ENCODE results near the gene LRRTM4.

DNA sequence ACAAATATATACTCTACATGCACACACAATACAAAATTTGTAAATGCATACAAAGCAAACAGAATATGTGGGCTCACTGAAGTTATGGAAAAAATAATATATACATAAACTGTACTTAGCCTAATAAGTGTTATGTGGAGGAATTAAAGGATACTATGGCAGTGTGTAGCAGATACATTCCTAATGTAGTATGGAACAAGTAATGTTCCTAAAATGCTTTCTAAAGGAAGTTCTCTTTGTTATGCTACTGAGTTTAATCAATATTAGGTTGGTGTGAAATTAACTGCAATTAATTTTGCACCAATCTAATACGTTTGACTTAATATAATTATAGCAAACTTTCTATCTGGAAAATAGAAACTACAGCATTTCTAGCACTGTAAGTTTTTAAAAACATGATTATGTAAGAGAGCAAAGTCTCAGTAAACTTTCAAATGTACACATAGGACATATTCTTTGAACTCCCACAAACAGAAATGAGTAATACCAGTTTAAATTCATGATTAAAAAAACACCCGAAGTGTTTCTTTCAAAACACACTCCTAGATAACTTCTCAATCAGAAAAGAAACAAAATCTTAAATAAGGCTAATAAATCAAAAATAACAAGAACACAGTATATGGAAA lies 331.3 kb downstream of the LRRTM4 start:
- no peak for TF ChIP-seq ETV6 (conservative IDR thresholded peaks at IDR 0.05 in 1 of 2, IDR thresholded peaks at IDR 0.05 in 1 of 2; ENCODE audit: borderline replicate concordance in 1 of 2, low read depth in 1 of 2)
- TF ChIP-seq, protein P1, sequence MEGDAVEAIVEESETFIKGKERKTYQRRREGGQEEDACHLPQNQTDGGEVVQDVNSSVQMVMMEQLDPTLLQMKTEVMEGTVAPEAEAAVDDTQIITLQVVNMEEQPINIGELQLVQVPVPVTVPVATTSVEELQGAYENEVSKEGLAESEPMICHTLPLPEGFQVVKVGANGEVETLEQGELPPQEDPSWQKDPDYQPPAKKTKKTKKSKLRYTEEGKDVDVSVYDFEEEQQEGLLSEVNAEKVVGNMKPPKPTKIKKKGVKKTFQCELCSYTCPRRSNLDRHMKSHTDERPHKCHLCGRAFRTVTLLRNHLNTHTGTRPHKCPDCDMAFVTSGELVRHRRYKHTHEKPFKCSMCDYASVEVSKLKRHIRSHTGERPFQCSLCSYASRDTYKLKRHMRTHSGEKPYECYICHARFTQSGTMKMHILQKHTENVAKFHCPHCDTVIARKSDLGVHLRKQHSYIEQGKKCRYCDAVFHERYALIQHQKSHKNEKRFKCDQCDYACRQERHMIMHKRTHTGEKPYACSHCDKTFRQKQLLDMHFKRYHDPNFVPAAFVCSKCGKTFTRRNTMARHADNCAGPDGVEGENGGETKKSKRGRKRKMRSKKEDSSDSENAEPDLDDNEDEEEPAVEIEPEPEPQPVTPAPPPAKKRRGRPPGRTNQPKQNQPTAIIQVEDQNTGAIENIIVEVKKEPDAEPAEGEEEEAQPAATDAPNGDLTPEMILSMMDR (IDR thresholded peaks at IDR 0.05 in 2 of 3, conservative IDR thresholded peaks at IDR 0.05 in 1 of 3; ENCODE audit: control insufficient read depth in 2 of 3, extremely low read depth in 1 of 3, insufficient read depth in 1 of 3, low read depth in 3 of 3, low read length in 3 of 3) = no peak
- no peak for TF ChIP-seq EZH2 (IDR thresholded peaks at IDR 0.05; ENCODE audit: borderline replicate concordance, control insufficient read depth, low read depth, low read length)
- no peak for TF ChIP-seq IRF3 (IDR thresholded peaks at IDR 0.05)
- no peak for TF ChIP-seq RAD21 (IDR thresholded peaks at IDR 0.05; ENCODE audit: insufficient read depth, low read depth, low read length)
- no peak for TF ChIP-seq LARP7 (IDR thresholded peaks at IDR 0.05)
- TF ChIP-seq, protein P2, sequence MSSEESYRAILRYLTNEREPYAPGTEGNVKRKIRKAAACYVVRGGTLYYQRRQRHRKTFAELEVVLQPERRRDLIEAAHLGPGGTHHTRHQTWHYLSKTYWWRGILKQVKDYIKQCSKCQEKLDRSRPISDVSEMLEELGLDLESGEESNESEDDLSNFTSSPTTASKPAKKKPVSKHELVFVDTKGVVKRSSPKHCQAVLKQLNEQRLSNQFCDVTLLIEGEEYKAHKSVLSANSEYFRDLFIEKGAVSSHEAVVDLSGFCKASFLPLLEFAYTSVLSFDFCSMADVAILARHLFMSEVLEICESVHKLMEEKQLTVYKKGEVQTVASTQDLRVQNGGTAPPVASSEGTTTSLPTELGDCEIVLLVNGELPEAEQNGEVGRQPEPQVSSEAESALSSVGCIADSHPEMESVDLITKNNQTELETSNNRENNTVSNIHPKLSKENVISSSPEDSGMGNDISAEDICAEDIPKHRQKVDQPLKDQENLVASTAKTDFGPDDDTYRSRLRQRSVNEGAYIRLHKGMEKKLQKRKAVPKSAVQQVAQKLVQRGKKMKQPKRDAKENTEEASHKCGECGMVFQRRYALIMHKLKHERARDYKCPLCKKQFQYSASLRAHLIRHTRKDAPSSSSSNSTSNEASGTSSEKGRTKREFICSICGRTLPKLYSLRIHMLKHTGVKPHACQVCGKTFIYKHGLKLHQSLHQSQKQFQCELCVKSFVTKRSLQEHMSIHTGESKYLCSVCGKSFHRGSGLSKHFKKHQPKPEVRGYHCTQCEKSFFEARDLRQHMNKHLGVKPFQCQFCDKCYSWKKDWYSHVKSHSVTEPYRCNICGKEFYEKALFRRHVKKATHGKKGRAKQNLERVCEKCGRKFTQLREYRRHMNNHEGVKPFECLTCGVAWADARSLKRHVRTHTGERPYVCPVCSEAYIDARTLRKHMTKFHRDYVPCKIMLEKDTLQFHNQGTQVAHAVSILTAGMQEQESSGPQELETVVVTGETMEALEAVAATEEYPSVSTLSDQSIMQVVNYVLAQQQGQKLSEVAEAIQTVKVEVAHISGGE (CRISPR knock-in tag; IDR thresholded peaks at IDR 0.05) = no peak
- no peak for TF ChIP-seq POLR2AphosphoS5 (IDR thresholded peaks at IDR 0.05; ENCODE audit: low read length)
- no peak for TF ChIP-seq FOS (IDR thresholded peaks at IDR 0.05; ENCODE audit: borderline replicate concordance, extremely low read depth, insufficient read length)
- no peak for TF ChIP-seq ZNF592 (IDR thresholded peaks at IDR 0.05)
- no peak for TF ChIP-seq CEBPB (IDR thresholded peaks at IDR 0.05; ENCODE audit: borderline replicate concordance in 1 of 2, low read depth in 2 of 2, low read length in 2 of 2)
- no peak for TF ChIP-seq SMARCA5 (IDR thresholded peaks at IDR 0.05)

Measured in GM12878 (cell line).